Measurements from ENCODE around the gene ACTL9.

- TF ChIP-seq FOXK1 (CRISPR knock-in tag; IDR thresholded peaks at IDR 0.05) (no peak), ZNF416 (CRISPR knock-in tag; IDR thresholded peaks at IDR 0.05) (no peak), CTCF (IDR thresholded peaks at IDR 0.05) (no peak), ATF3 (CRISPR knock-in tag; conservative IDR thresholded peaks at IDR 0.05) (no peak), NR2C2 (CRISPR knock-in tag; IDR thresholded peaks at IDR 0.05) (no peak), KAT7 (CRISPR knock-in tag; IDR thresholded peaks at IDR 0.05; ENCODE audit: borderline replicate concordance) (no peak), JUN (CRISPR knock-in tag; IDR thresholded peaks at IDR 0.05) (no peak), PRRX2 (CRISPR knock-in tag; IDR thresholded peaks at IDR 0.05) (no peak)
These were observed 15.7 kb downstream of the ACTL9 start for GRCh38 chr19:8682931-8683330.

Data from WTC11 (cell line).